MCF 10A (cell line): ENCODE results near the gene C1orf105. TPM values are rescaled to one million over a fixed set of nuclear protein-coding genes. Genes with fewer than 3 reads are reported as not detected.
"Not testable (repeated sequence)": the region's sequence is repeated elsewhere in the genome, so short reads cannot be mapped to it uniquely, and the experiment has no call there.

Experiments
- Bru-seq: library from RNA; stranded (reverse); fragments of 400-500 nt; gene quantifications from one replicate; lab custom pipeline; 2021; lab: Mats Ljungman, UMichigan
- BruChase-seq, 2 experiments: library from RNA; stranded (reverse); fragments of 400-500 nt; gene quantifications; one replicate each; lab custom pipeline; 2021; lab: Mats Ljungman, UMichigan
- BruUV-seq: library from RNA; stranded (reverse); fragments of 400-500 nt; replicated peaks from 2 replicates; lab custom pipeline; 2021; lab: Mats Ljungman, UMichigan
- CTCF ChIA-PET: fragments of 300-600 bp; sonication (Branson Sonifier 250); formaldehyde crosslinking; extraction: SDS; loops from one replicate; lab custom pipeline; 2021; ENCODE audit warnings: antibody characterized with exemption, inconsistent platforms; lab: Yijun Ruan, JAX
- POLR2A ChIA-PET: fragments of 300-600, 350-650 bp; sonication (Branson Sonifier 250); formaldehyde crosslinking; extraction: SDS; loops from one replicate; lab custom pipeline; 2020; ENCODE audit warnings: antibody characterized with exemption, inconsistent platforms; lab: Yijun Ruan, JAX
- DNase-seq: peaks from one replicate; pipeline ENCODE4 v3.0.0-alpha.2; 2018; ENCODE audit not compliant: unreplicated experiment
- H3K27ac Mint-ChIP-seq: one replicate; pipeline ENCODE4 v1.8.0; 2022; ENCODE audit warnings: mild to moderate bottlenecking, low read depth, mixed read lengths; ENCODE audit not compliant: unreplicated experiment
- H3K27me3 Mint-ChIP-seq: one replicate; pipeline ENCODE4 v1.8.0; 2022; ENCODE audit warnings: mixed read lengths; ENCODE audit not compliant: insufficient read depth, unreplicated experiment
- H3K36me3 Mint-ChIP-seq: one replicate; pipeline ENCODE4 v1.8.0; 2022; ENCODE audit warnings: mild to moderate bottlenecking, moderate library complexity, mixed read lengths; ENCODE audit not compliant: insufficient read depth, unreplicated experiment
- H3K4me1 Mint-ChIP-seq: one replicate; pipeline ENCODE4 v1.8.0; 2022; ENCODE audit warnings: mixed read lengths; ENCODE audit not compliant: insufficient read depth, unreplicated experiment
- H3K4me3 Mint-ChIP-seq: one replicate; pipeline ENCODE4 v1.8.0; 2022; ENCODE audit warnings: mild to moderate bottlenecking, moderate library complexity, mixed read lengths; ENCODE audit not compliant: unreplicated experiment
- H3K9me3 Mint-ChIP-seq: one replicate; pipeline ENCODE4 v1.8.0; 2022; ENCODE audit warnings: mixed read lengths; ENCODE audit not compliant: unreplicated experiment
- intact Hi-C: fragments of 100-400 bp; cut with micrococcal nuclease; formaldehyde crosslinking; loops from 2 replicates; pipeline ENCODE4 v1.14.1; 2022
- long read RNA-seq: library from polyadenylated mRNA; stranded (forward); transcript quantifications from one replicate; pipeline ENCODE4 v2.0.0, GENCODE V29; 2022
- total RNA-seq: library from RNA; stranded (reverse); gene quantifications from 2 replicates; pipeline ENCODE4 v1.2.3, GENCODE V29; 2022
- TF ChIP-seq, protein P1 (sequence below): fragments of 200-600 bp; IDR thresholded peaks from one replicate; pipeline ENCODE4 v1.8.0; 2022; ENCODE audit warnings: antibody characterized with exemption, mild to moderate bottlenecking; ENCODE audit not compliant: unreplicated experiment

Gene C1orf105, protein sequence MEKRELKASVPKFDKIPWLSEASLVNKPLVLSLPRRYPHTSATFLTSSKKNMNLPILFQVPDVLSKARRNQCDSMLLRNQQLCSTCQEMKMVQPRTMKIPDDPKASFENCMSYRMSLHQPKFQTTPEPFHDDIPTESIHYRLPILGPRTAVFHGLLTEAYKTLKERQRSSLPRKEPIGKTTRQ
- not detected in 2 replicates for total RNA-seq
- Bru-seq, nascent RNA: percentile 5 among the genes with signal in this experiment
- BruChase-seq, experiment 1, labeled RNA remaining after a 6-hour chase: percentile 6 among the genes with signal in this experiment
- BruChase-seq, experiment 2, labeled RNA remaining after a 2-hour chase: percentile 2 among the genes with signal in this experiment
- long read RNA-seq: 0 reads

- no peak within 1 kb of the TSS for H3K27ac Mint-ChIP-seq
- ChIA-PET POLR2A (interaction anchor here (0.8 kb wide), 1 partner anchor 25 kb away, joined by 3 read pairs; no protein-coding TSS in a partner anchor), CTCF (interaction anchor here (0.6 to 1.8 kb wide), 9 partner anchors 9 to 620 kb away, joined by 3 to 12 read pairs (median 4); partner anchors contain the start of gene PIGC)
- no peaks in the 10 kb centered on the region for H3K27me3 Mint-ChIP-seq
- H3K36me3 Mint-ChIP-seq: no peaks in the 10 kb centered on the region
- DNase-seq: no peak
- intact Hi-C loops: loop anchor here (5.0 kb wide), 1 partner anchor 788 kb away; no protein-coding TSS in a partner anchor
- no peak within 1 kb of the TSS for H3K4me3 Mint-ChIP-seq
- peaks cover 13% of the 10 kb centered on the region for H3K4me1 Mint-ChIP-seq
- no TSS peak for BruUV-seq
- TF ChIP-seq, protein P1, sequence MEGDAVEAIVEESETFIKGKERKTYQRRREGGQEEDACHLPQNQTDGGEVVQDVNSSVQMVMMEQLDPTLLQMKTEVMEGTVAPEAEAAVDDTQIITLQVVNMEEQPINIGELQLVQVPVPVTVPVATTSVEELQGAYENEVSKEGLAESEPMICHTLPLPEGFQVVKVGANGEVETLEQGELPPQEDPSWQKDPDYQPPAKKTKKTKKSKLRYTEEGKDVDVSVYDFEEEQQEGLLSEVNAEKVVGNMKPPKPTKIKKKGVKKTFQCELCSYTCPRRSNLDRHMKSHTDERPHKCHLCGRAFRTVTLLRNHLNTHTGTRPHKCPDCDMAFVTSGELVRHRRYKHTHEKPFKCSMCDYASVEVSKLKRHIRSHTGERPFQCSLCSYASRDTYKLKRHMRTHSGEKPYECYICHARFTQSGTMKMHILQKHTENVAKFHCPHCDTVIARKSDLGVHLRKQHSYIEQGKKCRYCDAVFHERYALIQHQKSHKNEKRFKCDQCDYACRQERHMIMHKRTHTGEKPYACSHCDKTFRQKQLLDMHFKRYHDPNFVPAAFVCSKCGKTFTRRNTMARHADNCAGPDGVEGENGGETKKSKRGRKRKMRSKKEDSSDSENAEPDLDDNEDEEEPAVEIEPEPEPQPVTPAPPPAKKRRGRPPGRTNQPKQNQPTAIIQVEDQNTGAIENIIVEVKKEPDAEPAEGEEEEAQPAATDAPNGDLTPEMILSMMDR: no peak
- no peaks in the 10 kb centered on the region for H3K9me3 Mint-ChIP-seq
Measured at GRCh38 chr1:172420385-172420784, at the start of gene C1orf105. Gene C1orf105, plus strand, starts transcription at chr1:172420685. Its CDS starts 201 bp downstream, at chr1:172420886.

DNA sequence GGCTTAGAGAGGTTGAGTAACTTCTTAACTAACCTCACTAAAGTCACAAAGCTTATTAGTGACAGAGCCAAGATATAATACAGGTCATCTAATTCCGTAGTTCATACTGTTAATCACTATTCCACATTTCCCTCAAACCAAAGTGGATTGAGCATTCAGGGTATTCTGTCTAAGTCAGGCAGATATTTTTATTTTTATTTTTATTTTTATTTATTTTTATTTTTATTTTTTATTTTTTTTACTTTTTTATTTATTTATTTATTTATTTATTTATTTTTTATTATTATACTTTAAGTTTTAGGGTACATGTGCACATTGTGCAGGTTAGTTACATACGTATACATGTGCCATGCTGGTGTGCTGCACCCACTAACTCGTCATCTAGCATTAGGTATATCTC, 48.8 kb upstream of the C1orf105 start:
- intact Hi-C loops, DNase-seq, H3K9me3 Mint-ChIP-seq, H3K27ac Mint-ChIP-seq, H3K27me3 Mint-ChIP-seq, H3K36me3 Mint-ChIP-seq, BruUV-seq, H3K4me3 Mint-ChIP-seq: not testable (repeated sequence)
- ChIA-PET CTCF (interaction anchor here (0.6 kb wide), 2 partner anchors 18 to 375 kb away, joined by 3 read pairs; no protein-coding TSS in a partner anchor), POLR2A (interaction anchor here (0.6 to 5.0 kb wide), 2 partner anchors 13 kb away, joined by 4 to 22 read pairs; no protein-coding TSS in a partner anchor)
- peaks cover 13% of the 10 kb centered on the region for H3K4me1 Mint-ChIP-seq

- intact Hi-C loops: no loop called here
- ChIA-PET POLR2A (interaction anchor here (1.7 to 5.0 kb wide), 2 partner anchors 16 to 31 kb away, joined by 7 to 22 read pairs; no protein-coding TSS in a partner anchor), CTCF (interaction anchor here (0.6 to 1.2 kb wide), 5 partner anchors 13 to 371 kb away, joined by 3 to 4 read pairs (median 3); no protein-coding TSS in a partner anchor)
- Mint-ChIP-seq H3K4me1 (peaks cover 13% of the 10 kb centered on the region), H3K9me3 (no peaks in the 10 kb centered on the region), H3K4me3 (no peak overlapping the region), H3K36me3 (no peaks in the 10 kb centered on the region), H3K27ac (peak overlapping the region; percentile 10), H3K27me3 (no peaks in the 10 kb centered on the region)
- TF ChIP-seq, protein P1: no peak
- DNase-seq: peak; percentile 41
- no TSS peak for BruUV-seq
Measured at GRCh38 chr1:172373864-172374263, 46.6 kb upstream of the C1orf105 start.

DNA sequence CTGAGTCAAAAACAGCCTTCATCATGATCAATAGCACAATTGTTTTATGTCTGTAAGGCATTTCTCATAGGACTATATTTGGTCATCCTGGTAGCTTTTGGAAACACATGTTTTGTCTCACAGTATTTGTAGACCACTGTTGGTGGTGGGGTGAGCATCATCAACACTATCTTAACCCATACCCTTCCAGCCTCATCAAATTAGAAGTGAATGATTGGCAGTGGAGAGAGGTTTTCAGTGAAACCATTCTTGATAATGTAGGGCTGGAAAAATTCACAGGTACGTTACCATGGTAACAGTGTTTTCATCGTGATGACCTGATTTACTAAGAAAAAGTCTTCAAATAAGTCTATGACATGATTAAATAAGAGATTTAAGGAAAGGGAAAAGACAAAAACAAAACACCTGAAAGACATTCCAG, 45.3 kb upstream of the C1orf105 start:
- Mint-ChIP-seq H3K36me3 (no peaks in the 10 kb centered on the region), H3K4me1 (peaks cover 13% of the 10 kb centered on the region), H3K9me3 (no peaks in the 10 kb centered on the region), H3K27ac (no peak overlapping the region), H3K27me3 (no peaks in the 10 kb centered on the region), H3K4me3 (no peak overlapping the region)
- ChIA-PET CTCF (interaction anchor here (0.9 to 1.5 kb wide), 2 partner anchors 11 to 52 kb away, joined by 3 to 5 read pairs; no protein-coding TSS in a partner anchor), POLR2A (interaction anchor here (0.8 to 5.0 kb wide), 3 partner anchors 17 to 249 kb away, joined by 4 to 22 read pairs (median 4); no protein-coding TSS in a partner anchor)
- no peak for DNase-seq
- BruUV-seq: no TSS peak
- TF ChIP-seq, protein P1: no peak
- intact Hi-C loops: no loop called here
